H9 (cell line): ENCODE results near the gene ZNF346. TPM values are rescaled to one million over a fixed set of nuclear protein-coding genes. Genes with fewer than 3 reads are reported as not detected.

Experiments
- DNase-seq: peaks from one replicate; pipeline ENCODE4 v3.0.0-alpha.2; 2017
- H2AFZ ChIP-seq: one replicate; pipeline ENCODE4 v1.6.1; 2013; ENCODE audit warnings: mild to moderate bottlenecking, low read length, control low read depth, moderate library complexity
- H2AK5ac ChIP-seq: 2 replicates; pipeline ENCODE4 v1.6.1; 2013; ENCODE audit warnings: low read length, control low read depth, mixed read lengths; ENCODE audit not compliant: insufficient read length
- H2BK120ac ChIP-seq: one replicate; pipeline ENCODE4 v1.6.1; 2013; ENCODE audit warnings: low read depth, mild to moderate bottlenecking, low read length, control low read depth, inconsistent platforms; ENCODE audit not compliant: poor library complexity, severe bottlenecking
- H2BK12ac ChIP-seq: 2 replicates; pipeline ENCODE4 v1.6.1; 2013; ENCODE audit warnings: low read length, control low read depth, mixed read lengths, low read depth; ENCODE audit not compliant: insufficient read length
- H2BK15ac ChIP-seq: 2 replicates; pipeline ENCODE4 v1.6.1; 2013; ENCODE audit warnings: low read depth, low read length, control low read depth
- H2BK20ac ChIP-seq: one replicate; pipeline ENCODE4 v1.6.1; 2013; ENCODE audit warnings: low read depth, mild to moderate bottlenecking, low read length, control low read depth, inconsistent platforms; ENCODE audit not compliant: poor library complexity, severe bottlenecking
- H2BK5ac ChIP-seq: 2 replicates; pipeline ENCODE4 v1.6.1; 2013; ENCODE audit warnings: low read length, control low read depth, mixed read lengths; ENCODE audit not compliant: insufficient read length
- H3K14ac ChIP-seq: 2 replicates; pipeline ENCODE4 v1.6.1; 2013; ENCODE audit warnings: low read length, control low read depth; ENCODE audit not compliant: insufficient read depth
- H3K18ac ChIP-seq: 2 replicates; pipeline ENCODE4 v1.6.1; 2013; ENCODE audit warnings: low read depth, mild to moderate bottlenecking, mixed read lengths, low read length, control low read depth; ENCODE audit not compliant: insufficient read length
- H3K23ac ChIP-seq: 2 replicates; pipeline ENCODE4 v1.6.1; 2013; ENCODE audit warnings: low read length, control low read depth, mixed read lengths, low read depth; ENCODE audit not compliant: insufficient read length
- H3K23me2 ChIP-seq: 2 replicates; pipeline ENCODE4 v1.6.1; 2013; ENCODE audit warnings: low read depth, mild to moderate bottlenecking, mixed read lengths, low read length, control low read depth; ENCODE audit not compliant: insufficient read length, poor library complexity, severe bottlenecking
- H3K27ac ChIP-seq: 2 replicates; pipeline ENCODE4 v1.5.1; 2013; ENCODE audit warnings: low read length, control low read depth, mixed read lengths, low read depth; ENCODE audit not compliant: insufficient read length
- H3K27me3 ChIP-seq: 2 replicates; pipeline ENCODE4 v1.6.1; 2013; ENCODE audit warnings: low read length, control low read depth, inconsistent platforms; ENCODE audit not compliant: insufficient read depth
- H3K4ac ChIP-seq: 2 replicates; pipeline ENCODE4 v1.6.1; 2013; ENCODE audit warnings: low read depth, mild to moderate bottlenecking, control low read depth, inconsistent platforms, low read length, moderate library complexity
- H3K4me1 ChIP-seq: 2 replicates; pipeline ENCODE4 v1.6.1; 2013; ENCODE audit warnings: low read length, control low read depth, inconsistent platforms; ENCODE audit not compliant: insufficient read depth
- H3K4me2 ChIP-seq: 2 replicates; pipeline ENCODE4 v1.6.1; 2013; ENCODE audit warnings: low read length, control low read depth, mixed read lengths; ENCODE audit not compliant: insufficient read length, insufficient read depth
- H3K56ac ChIP-seq: 2 replicates; pipeline ENCODE4 v1.6.1; 2013; ENCODE audit warnings: low read depth, mild to moderate bottlenecking, mixed read lengths, low read length, control low read depth; ENCODE audit not compliant: insufficient read length
- H3K79me1 ChIP-seq: 2 replicates; pipeline ENCODE4 v1.6.1; 2013; ENCODE audit warnings: low read depth, mild to moderate bottlenecking, moderate library complexity, low read length, control low read depth, inconsistent platforms; ENCODE audit not compliant: insufficient read depth, poor library complexity, severe bottlenecking
- H3K79me2 ChIP-seq: 2 replicates; pipeline ENCODE4 v1.6.1; 2013; ENCODE audit warnings: low read length, control low read depth, inconsistent platforms; ENCODE audit not compliant: insufficient read depth
- H3K9ac ChIP-seq: 2 replicates; pipeline ENCODE4 v1.6.1; 2013; ENCODE audit warnings: low read length, control low read depth, mixed read lengths; ENCODE audit not compliant: insufficient read length; ENCODE audit errors: extremely low read depth
- H3K9me3 ChIP-seq: one replicate; pipeline ENCODE4 v1.6.1; 2013; ENCODE audit warnings: low read depth, low read length, inconsistent platforms; ENCODE audit not compliant: control insufficient read depth
- H3T11ph ChIP-seq: one replicate; pipeline ENCODE4 v1.6.1; 2013; ENCODE audit warnings: mild to moderate bottlenecking, low read length, control low read depth, inconsistent platforms
- H4K20me1 ChIP-seq: one replicate; pipeline ENCODE4 v1.6.1; 2013; ENCODE audit not compliant: control insufficient read depth, insufficient read length, insufficient read depth
- H4K5ac ChIP-seq: 2 replicates; pipeline ENCODE4 v1.6.1; 2013; ENCODE audit warnings: low read depth, mild to moderate bottlenecking, mixed read lengths, low read length, control low read depth; ENCODE audit not compliant: insufficient read length
- H4K8ac ChIP-seq: replicated peaks from 2 replicates; pipeline ENCODE4 v1.6.1; 2013; ENCODE audit warnings: low read length, control low read depth, mixed read lengths, low read depth; ENCODE audit not compliant: insufficient read length
- H4K91ac ChIP-seq: 2 replicates; pipeline ENCODE4 v1.6.1; 2013; ENCODE audit warnings: low read depth, mild to moderate bottlenecking, moderate library complexity, mixed read lengths, low read length, control low read depth; ENCODE audit not compliant: insufficient read length
- H3K27ac Mint-ChIP-seq, 3 experiments: 2 replicates in 2 of 3; 3 replicates in 1 of 3; pipeline ENCODE4 v1.8.0; 2020 to 2021; ENCODE audit warnings: mixed read lengths in 3 of 3, mild to moderate bottlenecking in 1 of 3, moderate library complexity in 1 of 3
- H3K27me3 Mint-ChIP-seq: 2 replicates; pipeline ENCODE4 v1.8.0; 2021; ENCODE audit warnings: low read depth, mild to moderate bottlenecking, moderate library complexity, mixed read lengths
- H3K36me3 Mint-ChIP-seq, 3 experiments: 2 replicates in 2 of 3; 3 replicates in 1 of 3; pipeline ENCODE4 v1.8.0; 2020 to 2021; ENCODE audit warnings: low read depth in 3 of 3, mixed read lengths in 3 of 3; ENCODE audit not compliant: insufficient read depth in 1 of 3
- H3K4me1 Mint-ChIP-seq, 2 experiments: 2 replicates each; pipeline ENCODE4 v1.8.0; 2020; ENCODE audit warnings: mixed read lengths in 2 of 2
- H3K4me3 Mint-ChIP-seq, 2 experiments: 2 replicates in 1 of 2; 3 replicates in 1 of 2; pipeline ENCODE4 v1.8.0; 2020 to 2021; ENCODE audit warnings: mild to moderate bottlenecking in 2 of 2, mixed read lengths in 2 of 2, moderate library complexity in 1 of 2
- H3K9me3 Mint-ChIP-seq, 2 experiments: 2 replicates in 1 of 2; 3 replicates in 1 of 2; pipeline ENCODE4 v1.8.0; 2020; ENCODE audit warnings: mild to moderate bottlenecking in 2 of 2, mixed read lengths in 2 of 2, moderate library complexity in 1 of 2
- CTCF ChIP-seq: fragments of 200-600 bp; sonication (generic); conservative IDR thresholded peaks from 3 replicates; pipeline ENCODE4 v1.8.0; 2021; ENCODE audit warnings: antibody characterized with exemption, mild to moderate bottlenecking
- whole genome bisulfite sequencing: extraction: QIAGEN DNeasy Blood & Tissue Kit; methylation state at CpG from one replicate; pipeline ENCODE4 v1.1.7; 2013; ENCODE audit warnings: missing lambda C conversion rate, low lambda C conversion rate, mixed read lengths; ENCODE audit not compliant: insufficient read length; ENCODE audit errors: extremely low coverage; 5-methylcytosine and 5-hydroxymethylcytosine counted together
- total RNA-seq: library from RNA; stranded (reverse); gene quantifications from 2 replicates; pipeline ENCODE4 v1.2.1, GENCODE V29; 2021

ZNF346 gene
- total RNA-seq, 1 experiment from 2014 or later: 22.7 TPM

DNA sequence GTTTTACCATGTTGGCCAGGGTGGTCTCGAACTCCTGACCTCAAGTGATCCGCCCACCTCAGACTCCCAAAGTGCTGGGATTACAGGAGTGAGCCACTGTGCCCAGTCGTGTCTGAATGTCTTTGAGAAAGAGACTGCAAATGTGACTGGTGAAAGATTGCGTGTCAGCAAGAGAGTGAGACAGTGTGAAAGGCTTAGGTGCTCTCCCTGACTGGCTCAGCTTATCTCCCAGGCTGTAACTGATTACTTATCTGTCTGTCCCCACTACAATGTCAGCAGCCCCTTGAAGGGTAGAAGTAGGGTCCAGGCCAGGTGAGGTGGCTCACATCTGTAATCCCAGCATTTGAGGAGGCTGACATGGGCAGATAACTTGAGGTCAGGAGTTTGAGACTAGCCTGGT lies 60.9 kb downstream of the ZNF346 start:
- Histone ChIP-seq H3K4ac (no peak overlapping the region), H2BK15ac (no peak overlapping the region), H3K79me2 (peaks cover 2% of the 10 kb centered on the region; the same call in 1 of the 2 replicates), H3K79me1 (no peaks in the 10 kb centered on the region), H3K14ac (no peak overlapping the region), H3K56ac (no peak overlapping the region), H4K5ac (no peak overlapping the region), H4K8ac (no peak overlapping the region), H3K27me3 (no peaks in the 10 kb centered on the region), H2BK5ac (no peak overlapping the region), H3K23ac (no peak overlapping the region), H2AFZ (no peak overlapping the region), H3T11ph (no peak overlapping the region), H3K4me2 (no peak overlapping the region), H2BK12ac (no peak overlapping the region), H4K20me1 (no peaks in the 10 kb centered on the region), H3K9me3 (no peaks in the 10 kb centered on the region), H3K23me2 (no peaks in the 10 kb centered on the region), H3K18ac (no peak overlapping the region), H4K91ac (no peak overlapping the region), H3K4me1 (peaks cover 8% of the 10 kb centered on the region), H3K27ac (no peak overlapping the region), H3K9ac (no peak overlapping the region), H2BK20ac (no peak overlapping the region), H2BK120ac (no peak overlapping the region), H2AK5ac (no peak overlapping the region)
- WGBS: no CpG with 5 or more reads among the region's 4 CpGs
- H3K36me3 Mint-ChIP-seq: peaks cover 2 to 4% (median 3%) of the 10 kb centered on the region in 3 experiments; a peak in 3 of 7 replicates
- no peak for DNase-seq
- no peaks in the 10 kb centered on the region; a peak in 1 of 5 replicates for H3K9me3 Mint-ChIP-seq
- no peaks in the 10 kb centered on the region; the same call in 1 of the 2 replicates for H3K27me3 Mint-ChIP-seq
- no peak for TF ChIP-seq CTCF
- no peak overlapping the region for H3K4me3 Mint-ChIP-seq
- no peak overlapping the region for H3K27ac Mint-ChIP-seq
- H3K4me1 Mint-ChIP-seq: peaks cover 26 to 29% of the 10 kb centered on the region in 2 experiments
